NCI-H82 treated with DMSO at 0.1 percent for 48 hours (cell line): ENCODE measurements around the gene ZSCAN1.

Experiments used
- DNase-seq: peaks from one replicate; lab custom pipeline; 2025; ENCODE audit not compliant: unreplicated experiment; lab: John Stamatoyannopoulos, UW

ZSCAN1 gene

DNA sequence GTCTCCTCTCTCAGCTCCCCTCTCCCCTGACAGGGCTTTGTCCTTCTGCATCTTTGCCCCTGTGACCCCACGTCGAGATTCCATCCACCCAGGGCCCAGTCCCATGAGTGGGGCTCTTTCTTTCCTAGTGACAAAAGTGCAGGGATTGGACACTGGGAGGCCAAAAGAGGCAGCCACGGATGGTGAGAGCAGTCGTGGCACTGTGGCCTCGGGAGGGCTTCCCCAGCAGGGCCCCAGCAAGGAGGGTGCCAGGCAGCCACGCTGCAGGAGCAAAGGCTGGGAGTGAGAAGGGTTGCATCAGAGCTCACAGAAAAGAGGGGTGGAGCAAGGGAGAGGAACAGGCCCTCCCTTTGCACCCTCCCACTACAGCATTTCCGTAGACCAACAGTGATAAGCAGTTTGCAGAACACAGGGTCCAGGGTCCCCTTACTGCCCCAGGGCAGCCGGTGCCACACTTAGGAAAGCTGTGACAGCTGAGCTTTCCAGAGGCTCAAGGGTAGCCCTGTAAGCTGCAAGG lies 4.9 kb downstream of the ZSCAN1 start:
- no peak for DNase-seq

- no peak for DNase-seq
Observed at GRCh38 chr19:58040751-58041525, 7.1 kb downstream of the ZSCAN1 start.

DNA sequence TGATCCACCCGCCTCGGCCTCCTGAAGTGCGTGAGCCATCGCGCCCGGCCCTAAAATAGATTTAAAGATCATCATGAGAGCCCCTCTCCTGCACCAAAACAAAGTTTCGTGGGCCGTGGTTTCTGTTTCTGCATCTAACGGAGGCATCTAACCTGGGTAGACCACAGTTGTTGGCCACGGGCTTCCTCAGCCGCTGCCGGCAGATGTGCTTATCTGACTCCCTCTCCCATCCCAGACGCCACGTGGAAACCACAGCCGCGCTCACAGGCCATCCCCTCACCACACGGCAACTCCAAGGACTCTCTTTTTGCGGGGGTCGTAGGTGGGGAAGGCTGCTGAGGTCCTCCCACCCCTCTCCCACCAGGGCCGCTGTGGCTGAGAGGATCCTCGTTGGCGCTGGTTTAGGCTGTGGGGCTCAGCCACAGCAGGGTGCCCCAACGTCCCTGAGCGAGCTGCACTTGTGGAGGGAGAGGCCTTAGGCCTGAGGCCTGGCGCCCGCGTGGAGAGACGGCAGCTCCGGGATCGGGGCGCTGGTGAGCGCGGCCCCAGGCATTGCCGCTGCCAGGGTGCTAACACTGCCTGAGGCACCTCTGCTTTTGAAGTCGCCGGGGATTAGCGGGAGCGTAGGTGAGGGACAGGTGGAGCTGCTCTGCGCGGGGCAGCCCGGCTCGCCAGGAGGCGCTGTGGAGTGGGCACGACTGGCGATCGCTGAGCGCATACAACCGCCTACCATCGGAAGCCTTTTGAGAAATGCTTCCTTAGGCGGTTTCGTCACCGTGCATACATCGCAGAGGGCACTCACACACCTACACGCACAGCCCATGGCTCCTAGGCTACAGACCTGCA lies 8.9 kb downstream of the ZSCAN1 start:
- no peak for DNase-seq

- DNase-seq, result no peak
Observed at GRCh38 chr19:58044391-58044790, 10.6 kb downstream of the ZSCAN1 start.

DNA sequence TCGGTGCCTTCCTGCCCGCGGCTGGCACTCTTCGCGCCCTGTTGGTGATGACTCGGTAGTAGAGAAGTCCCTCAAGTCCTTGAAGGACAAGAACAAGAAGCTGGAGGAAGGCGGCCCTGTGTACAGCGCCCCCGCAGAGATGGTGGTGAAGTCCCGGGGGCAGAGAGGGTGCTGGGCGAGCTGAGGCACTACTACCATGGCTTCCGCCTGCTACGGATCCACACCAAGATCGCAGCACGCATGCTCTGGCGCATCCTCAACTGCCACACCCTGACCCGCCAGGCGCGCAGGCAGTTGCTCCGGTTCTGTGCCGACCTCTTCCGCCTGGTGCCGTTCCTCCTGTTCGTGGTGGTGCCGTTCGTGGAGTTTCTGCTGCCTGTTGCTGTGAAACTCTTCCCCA lies 11.1 kb downstream of the ZSCAN1 start:
- no peak for DNase-seq

DNA sequence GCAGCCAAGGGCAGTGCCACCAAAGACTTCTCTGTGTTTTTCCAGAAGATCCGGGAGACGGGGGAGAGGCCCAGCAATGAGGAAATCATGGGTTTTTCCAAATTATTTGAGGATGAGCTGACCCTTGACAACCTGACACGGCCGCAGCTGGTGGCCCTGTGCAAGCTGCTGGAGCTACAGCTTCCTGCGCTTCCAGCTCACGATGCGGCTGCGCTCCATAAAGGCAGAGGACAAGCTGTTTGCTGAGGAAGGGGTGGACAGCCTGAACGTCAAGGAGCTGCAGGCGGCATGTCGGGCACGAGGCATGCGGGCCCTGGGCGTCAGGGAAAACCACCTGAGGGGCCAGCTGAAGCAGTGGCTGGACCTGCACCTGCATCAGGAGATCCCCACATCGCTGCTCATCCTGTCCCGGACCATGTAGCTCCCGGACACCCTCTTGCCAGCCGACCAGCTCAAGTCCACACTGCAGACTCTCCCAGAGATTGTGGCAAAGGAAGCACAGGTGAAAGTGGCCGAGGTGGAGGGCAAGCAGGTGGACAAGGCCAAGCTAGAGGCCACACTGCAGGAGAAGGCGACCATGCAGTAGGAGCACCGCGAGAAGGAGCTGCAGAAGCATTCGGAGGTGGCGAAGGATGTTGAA lies 11.7 kb downstream of the ZSCAN1 start:
- DNase-seq, result no peak

GRCh38 chr19:58046856-58047255 lies 13.0 kb downstream of the ZSCAN1 start:
- DNase-seq, result no peak

GRCh38 chr19:58047672-58048071 lies 13.8 kb downstream of the ZSCAN1 start:
- no peak for DNase-seq

DNA sequence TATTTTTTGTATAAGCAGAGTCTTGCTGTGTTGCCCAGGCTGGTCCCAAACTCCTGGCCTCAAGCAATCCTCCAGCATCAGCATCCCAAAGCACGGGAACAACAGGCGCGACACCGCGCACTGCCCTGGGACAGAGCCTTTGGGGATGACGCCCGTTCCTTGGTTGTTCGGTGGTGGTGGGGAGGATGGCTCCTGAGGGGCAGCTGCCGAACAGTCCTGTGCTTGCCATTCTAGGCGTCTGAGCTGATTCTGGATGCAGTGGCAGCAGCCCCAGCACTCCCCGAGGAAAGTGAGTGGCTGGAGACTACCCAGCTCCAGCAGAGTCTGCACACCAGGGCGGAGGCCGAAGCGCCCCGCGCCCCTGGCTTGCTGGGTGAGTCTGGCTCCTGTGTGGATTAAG lies 18.4 kb downstream of the ZSCAN1 start:
- no peak for DNase-seq

GRCh38 chr19:58053480-58054156 lies 19.8 kb downstream of the ZSCAN1 start:
- no peak for DNase-seq

- DNase-seq, result no peak
Observed at GRCh38 chr19:58054901-58055874, 21.4 kb downstream of the ZSCAN1 start.

GRCh38 chr19:58056261-58056660 lies 22.4 kb downstream of the ZSCAN1 start:
- no peak for DNase-seq

DNA sequence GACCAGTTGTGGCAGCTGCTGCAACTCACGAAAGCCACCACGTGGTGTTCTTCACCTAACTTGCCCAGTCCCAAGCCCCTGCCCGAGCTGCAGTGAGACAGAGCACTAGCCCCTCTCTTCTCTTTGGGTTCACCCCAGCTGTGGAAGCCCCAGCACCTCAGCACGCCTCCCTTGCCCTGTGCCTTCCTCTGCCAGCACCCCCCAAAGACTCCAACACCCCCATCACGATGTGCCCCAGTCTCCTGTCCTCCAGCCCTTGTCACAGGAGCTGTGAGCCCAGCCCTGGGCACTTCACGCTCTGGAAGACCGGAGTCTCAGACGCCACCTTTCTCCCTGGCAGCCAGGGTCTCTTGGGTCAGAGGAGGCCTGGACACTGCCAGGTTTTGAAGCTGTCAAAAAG lies 23.0 kb downstream of the ZSCAN1 start:
- DNase-seq, result no peak

DNA sequence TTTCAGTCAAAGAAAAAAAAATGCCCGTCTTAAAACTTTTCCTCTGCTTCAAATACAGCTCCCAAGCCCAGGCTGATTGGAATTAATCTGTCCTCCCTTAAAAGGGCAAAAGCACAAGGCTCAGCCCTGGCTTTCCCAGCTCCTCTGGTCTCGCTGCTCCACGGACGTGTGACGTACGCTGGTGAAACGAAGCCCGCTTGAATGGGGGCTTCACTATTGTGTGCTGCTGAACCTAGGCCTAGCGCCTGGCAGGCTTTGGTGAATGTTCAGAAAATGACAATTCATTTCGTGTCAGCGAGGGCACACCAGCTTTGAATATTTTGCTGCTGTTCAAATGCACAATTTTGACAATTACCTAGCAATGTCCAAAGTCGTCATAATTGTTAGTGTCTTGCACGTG lies 24.6 kb downstream of the ZSCAN1 start:
- DNase-seq, result no peak

DNA sequence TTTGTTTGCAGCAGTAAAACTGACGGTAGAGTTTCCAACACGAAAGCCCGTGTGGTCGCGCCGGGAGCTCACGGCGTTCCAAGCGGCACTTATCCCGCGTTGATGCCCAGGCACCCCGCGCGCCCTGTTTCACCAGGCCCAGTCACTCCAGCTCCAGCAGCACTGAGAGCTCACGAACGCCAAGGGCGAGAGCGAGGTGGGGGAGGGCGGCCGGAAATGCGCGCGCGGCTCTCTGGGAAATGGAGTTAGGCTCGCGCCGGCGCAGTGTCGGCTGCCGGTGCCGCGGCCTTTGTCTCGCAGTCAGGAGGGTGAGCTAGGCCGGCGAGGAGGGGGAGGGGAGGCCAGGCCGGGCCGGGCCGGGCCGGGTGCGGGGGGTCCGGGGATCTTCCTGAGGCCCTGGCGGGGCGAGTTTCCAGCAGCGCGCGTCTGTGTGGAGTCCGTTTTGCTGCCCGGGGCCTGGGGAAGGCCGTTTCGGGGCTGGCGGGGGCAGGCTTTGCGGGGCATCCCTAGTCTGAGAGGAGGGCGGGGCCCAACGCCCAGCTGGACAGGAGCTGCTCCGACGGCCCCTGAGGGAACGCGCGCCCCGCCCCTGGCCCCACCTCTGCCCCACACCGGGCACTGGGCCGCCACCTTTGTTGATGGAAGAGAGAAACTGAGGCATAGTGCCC lies 25.3 kb downstream of the ZSCAN1 start, which contains the start of gene ZNF135:
ZNF135 (plus strand) TSS at position 280 of the 668 bp plus-strand sequence. CDS start 721 bp downstream, outside the sequence.
- peak; percentile 23 for DNase-seq

DNA sequence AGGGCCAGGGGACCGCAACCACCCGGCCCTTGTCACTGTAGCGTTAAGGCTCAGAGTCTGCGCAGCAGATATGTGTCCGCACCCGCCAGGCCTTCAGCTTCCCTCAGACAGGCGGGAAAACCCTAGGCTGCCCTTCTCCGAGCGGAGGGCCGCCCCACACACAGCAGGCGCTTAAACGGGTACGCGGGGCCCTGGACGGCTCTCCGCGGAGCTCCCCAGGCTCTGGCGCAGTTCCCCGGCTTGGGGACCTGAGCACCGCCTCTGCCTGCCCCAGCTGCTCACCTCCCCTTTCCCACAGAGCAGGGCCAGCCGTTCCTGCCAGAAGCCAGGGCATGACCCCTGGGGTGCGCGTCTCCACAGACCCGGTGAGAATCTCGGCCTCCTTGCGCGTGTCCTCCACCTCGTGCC lies 25.9 kb downstream of the ZSCAN1 start:
- DNase-seq, result no peak

- no peak for DNase-seq
Observed at GRCh38 chr19:58060231-58060630, 26.4 kb downstream of the ZSCAN1 start.

- DNase-seq, result no peak
Observed at GRCh38 chr19:58063712-58064111, 29.9 kb downstream of the ZSCAN1 start.

- DNase-seq, result no peak
Observed at GRCh38 chr19:58067240-58067912, 33.6 kb downstream of the ZSCAN1 start.
